Measurements from ENCODE around the gene NOS3. TPM values are rescaled to one million over a fixed set of nuclear protein-coding genes. Genes with fewer than 3 reads are reported as not detected.

NOS3 gene
- total and polyA plus RNA-seq, 9 of the 15 experiments (the other 6 are each of a cell fraction or from before 2014, with no cell fraction given): 1.1 to 121 (median 23.6) TPM

DNA sequence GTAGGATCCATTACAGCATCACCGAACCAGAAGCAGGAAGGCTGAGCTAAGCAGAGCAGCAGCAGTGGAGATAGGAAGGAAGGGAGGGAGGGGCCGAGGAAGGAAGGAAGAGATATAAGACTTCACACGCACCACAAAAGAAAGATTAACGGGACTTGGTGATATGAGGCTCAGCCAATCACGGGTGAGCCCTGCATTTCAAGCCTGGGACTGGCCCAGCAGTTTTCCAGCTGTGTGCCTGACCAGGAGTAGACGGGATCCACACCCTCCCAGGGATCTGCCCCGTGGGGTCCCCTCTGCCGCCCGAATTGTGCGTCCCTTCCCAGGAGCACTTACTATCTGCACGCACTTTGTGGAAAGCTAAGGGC lies 17.3 kb downstream of the NOS3 start (continued):
- TF ChIP-seq ARID4B (CRISPR knock-in tag; IDR thresholded peaks at IDR 0.05): no peak; the same call in 1 of the 2 replicates
- TF ChIP-seq, protein P1, sequence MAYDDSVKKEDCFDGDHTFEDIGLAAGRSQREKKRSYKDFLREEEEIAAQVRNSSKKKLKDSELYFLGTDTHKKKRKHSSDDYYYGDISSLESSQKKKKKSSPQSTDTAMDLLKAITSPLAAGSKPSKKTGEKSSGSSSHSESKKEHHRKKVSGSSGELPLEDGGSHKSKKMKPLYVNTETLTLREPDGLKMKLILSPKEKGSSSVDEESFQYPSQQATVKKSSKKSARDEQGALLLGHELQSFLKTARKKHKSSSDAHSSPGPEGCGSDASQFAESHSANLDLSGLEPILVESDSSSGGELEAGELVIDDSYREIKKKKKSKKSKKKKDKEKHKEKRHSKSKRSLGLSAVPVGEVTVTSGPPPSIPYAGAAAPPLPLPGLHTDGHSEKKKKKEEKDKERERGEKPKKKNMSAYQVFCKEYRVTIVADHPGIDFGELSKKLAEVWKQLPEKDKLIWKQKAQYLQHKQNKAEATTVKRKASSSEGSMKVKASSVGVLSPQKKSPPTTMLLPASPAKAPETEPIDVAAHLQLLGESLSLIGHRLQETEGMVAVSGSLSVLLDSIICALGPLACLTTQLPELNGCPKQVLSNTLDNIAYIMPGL (CRISPR knock-in tag; IDR thresholded peaks at IDR 0.05): no peak
- 0 out of 2 replicates have a peak, but pooled peaks have one; percentile 12 for TF ChIP-seq KLF6 (CRISPR knock-in tag; IDR thresholded peaks at IDR 0.05; ENCODE audit: borderline replicate concordance)
- peak; percentile 96 for TF ChIP-seq MEIS2 (IDR thresholded peaks at IDR 0.05; ENCODE audit: partially characterized antibody)
- no peak; the same call in 1 of the 2 replicates for TF ChIP-seq TAF7 (tag; IDR thresholded peaks at IDR 0.05)
- TF ChIP-seq XRCC5 (IDR thresholded peaks at IDR 0.05; ENCODE audit: low read depth, low read length): 0 out of 2 replicates have a peak, but pooled peaks have one; percentile 1
- peak; percentile 64 for TF ChIP-seq SOX6 (IDR thresholded peaks at IDR 0.05)
- TF ChIP-seq, protein P2, sequence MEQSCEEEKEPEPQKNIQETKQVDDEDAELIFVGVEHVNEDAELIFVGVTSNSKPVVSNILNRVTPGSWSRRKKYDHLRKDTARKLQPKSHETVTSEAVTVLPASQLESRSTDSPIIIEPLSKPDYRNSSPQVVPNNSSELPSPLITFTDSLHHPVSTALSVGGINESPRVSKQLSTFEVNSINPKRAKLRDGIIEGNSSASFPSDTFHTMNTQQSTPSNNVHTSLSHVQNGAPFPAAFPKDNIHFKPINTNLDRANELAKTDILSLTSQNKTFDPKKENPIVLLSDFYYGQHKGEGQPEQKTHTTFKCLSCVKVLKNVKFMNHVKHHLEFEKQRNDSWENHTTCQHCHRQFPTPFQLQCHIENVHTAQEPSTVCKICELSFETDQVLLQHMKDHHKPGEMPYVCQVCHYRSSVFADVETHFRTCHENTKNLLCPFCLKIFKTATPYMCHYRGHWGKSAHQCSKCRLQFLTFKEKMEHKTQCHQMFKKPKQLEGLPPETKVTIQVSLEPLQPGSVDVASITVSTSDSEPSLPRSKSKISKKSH (CRISPR knock-in tag; IDR thresholded peaks at IDR 0.05): no peak
- peak in 1 of 2 experiments; percentile 34; a peak in 1 of 4 replicates for TF ChIP-seq KDM1A (IDR thresholded peaks at IDR 0.05)
- TF ChIP-seq, protein P3, sequence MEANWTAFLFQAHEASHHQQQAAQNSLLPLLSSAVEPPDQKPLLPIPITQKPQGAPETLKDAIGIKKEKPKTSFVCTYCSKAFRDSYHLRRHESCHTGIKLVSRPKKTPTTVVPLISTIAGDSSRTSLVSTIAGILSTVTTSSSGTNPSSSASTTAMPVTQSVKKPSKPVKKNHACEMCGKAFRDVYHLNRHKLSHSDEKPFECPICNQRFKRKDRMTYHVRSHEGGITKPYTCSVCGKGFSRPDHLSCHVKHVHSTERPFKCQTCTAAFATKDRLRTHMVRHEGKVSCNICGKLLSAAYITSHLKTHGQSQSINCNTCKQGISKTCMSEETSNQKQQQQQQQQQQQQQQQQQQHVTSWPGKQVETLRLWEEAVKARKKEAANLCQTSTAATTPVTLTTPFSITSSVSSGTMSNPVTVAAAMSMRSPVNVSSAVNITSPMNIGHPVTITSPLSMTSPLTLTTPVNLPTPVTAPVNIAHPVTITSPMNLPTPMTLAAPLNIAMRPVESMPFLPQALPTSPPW (CRISPR knock-in tag; IDR thresholded peaks at IDR 0.05): peak; percentile 69
- TF ChIP-seq RNF219 (CRISPR knock-in tag; IDR thresholded peaks at IDR 0.05): no peak
- TF ChIP-seq RFX7 (CRISPR knock-in tag; IDR thresholded peaks at IDR 0.05): no peak
- TF ChIP-seq, protein P4, sequence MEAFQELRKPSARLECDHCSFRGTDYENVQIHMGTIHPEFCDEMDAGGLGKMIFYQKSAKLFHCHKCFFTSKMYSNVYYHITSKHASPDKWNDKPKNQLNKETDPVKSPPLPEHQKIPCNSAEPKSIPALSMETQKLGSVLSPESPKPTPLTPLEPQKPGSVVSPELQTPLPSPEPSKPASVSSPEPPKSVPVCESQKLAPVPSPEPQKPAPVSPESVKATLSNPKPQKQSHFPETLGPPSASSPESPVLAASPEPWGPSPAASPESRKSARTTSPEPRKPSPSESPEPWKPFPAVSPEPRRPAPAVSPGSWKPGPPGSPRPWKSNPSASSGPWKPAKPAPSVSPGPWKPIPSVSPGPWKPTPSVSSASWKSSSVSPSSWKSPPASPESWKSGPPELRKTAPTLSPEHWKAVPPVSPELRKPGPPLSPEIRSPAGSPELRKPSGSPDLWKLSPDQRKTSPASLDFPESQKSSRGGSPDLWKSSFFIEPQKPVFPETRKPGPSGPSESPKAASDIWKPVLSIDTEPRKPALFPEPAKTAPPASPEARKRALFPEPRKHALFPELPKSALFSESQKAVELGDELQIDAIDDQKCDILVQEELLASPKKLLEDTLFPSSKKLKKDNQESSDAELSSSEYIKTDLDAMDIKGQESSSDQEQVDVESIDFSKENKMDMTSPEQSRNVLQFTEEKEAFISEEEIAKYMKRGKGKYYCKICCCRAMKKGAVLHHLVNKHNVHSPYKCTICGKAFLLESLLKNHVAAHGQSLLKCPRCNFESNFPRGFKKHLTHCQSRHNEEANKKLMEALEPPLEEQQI (IDR thresholded peaks at IDR 0.05): no peak

Data from K562 (cell line).